H9 (cell line): ENCODE results near the gene FOXP2. TPM values are rescaled to one million over a fixed set of nuclear protein-coding genes. Genes with fewer than 3 reads are reported as not detected.

Experiments used
- DNase-seq: peaks from one replicate; pipeline ENCODE4 v3.0.0-alpha.2; 2017
- H2AFZ ChIP-seq: one replicate; pipeline ENCODE4 v1.6.1; 2013; ENCODE audit warnings: mild to moderate bottlenecking, low read length, control low read depth, moderate library complexity
- H2AK5ac ChIP-seq: 2 replicates; pipeline ENCODE4 v1.6.1; 2013; ENCODE audit warnings: low read length, control low read depth, mixed read lengths; ENCODE audit not compliant: insufficient read length
- H2BK120ac ChIP-seq: one replicate; pipeline ENCODE4 v1.6.1; 2013; ENCODE audit warnings: low read depth, mild to moderate bottlenecking, low read length, control low read depth, inconsistent platforms; ENCODE audit not compliant: poor library complexity, severe bottlenecking
- H2BK12ac ChIP-seq: 2 replicates; pipeline ENCODE4 v1.6.1; 2013; ENCODE audit warnings: low read length, control low read depth, mixed read lengths, low read depth; ENCODE audit not compliant: insufficient read length
- H2BK15ac ChIP-seq: 2 replicates; pipeline ENCODE4 v1.6.1; 2013; ENCODE audit warnings: low read depth, low read length, control low read depth
- H2BK20ac ChIP-seq: one replicate; pipeline ENCODE4 v1.6.1; 2013; ENCODE audit warnings: low read depth, mild to moderate bottlenecking, low read length, control low read depth, inconsistent platforms; ENCODE audit not compliant: poor library complexity, severe bottlenecking
- H2BK5ac ChIP-seq: 2 replicates; pipeline ENCODE4 v1.6.1; 2013; ENCODE audit warnings: low read length, control low read depth, mixed read lengths; ENCODE audit not compliant: insufficient read length
- H3K14ac ChIP-seq: 2 replicates; pipeline ENCODE4 v1.6.1; 2013; ENCODE audit warnings: low read length, control low read depth; ENCODE audit not compliant: insufficient read depth
- H3K18ac ChIP-seq: 2 replicates; pipeline ENCODE4 v1.6.1; 2013; ENCODE audit warnings: low read depth, mild to moderate bottlenecking, mixed read lengths, low read length, control low read depth; ENCODE audit not compliant: insufficient read length
- H3K23ac ChIP-seq: 2 replicates; pipeline ENCODE4 v1.6.1; 2013; ENCODE audit warnings: low read length, control low read depth, mixed read lengths, low read depth; ENCODE audit not compliant: insufficient read length
- H3K23me2 ChIP-seq: 2 replicates; pipeline ENCODE4 v1.6.1; 2013; ENCODE audit warnings: low read depth, mild to moderate bottlenecking, mixed read lengths, low read length, control low read depth; ENCODE audit not compliant: insufficient read length, poor library complexity, severe bottlenecking
- H3K27ac ChIP-seq: 2 replicates; pipeline ENCODE4 v1.5.1; 2013; ENCODE audit warnings: low read length, control low read depth, mixed read lengths, low read depth; ENCODE audit not compliant: insufficient read length
- H3K27me3 ChIP-seq: 2 replicates; pipeline ENCODE4 v1.6.1; 2013; ENCODE audit warnings: low read length, control low read depth, inconsistent platforms; ENCODE audit not compliant: insufficient read depth
- H3K4ac ChIP-seq: 2 replicates; pipeline ENCODE4 v1.6.1; 2013; ENCODE audit warnings: low read depth, mild to moderate bottlenecking, control low read depth, inconsistent platforms, low read length, moderate library complexity
- H3K4me1 ChIP-seq: 2 replicates; pipeline ENCODE4 v1.6.1; 2013; ENCODE audit warnings: low read length, control low read depth, inconsistent platforms; ENCODE audit not compliant: insufficient read depth
- H3K4me2 ChIP-seq: 2 replicates; pipeline ENCODE4 v1.6.1; 2013; ENCODE audit warnings: low read length, control low read depth, mixed read lengths; ENCODE audit not compliant: insufficient read length, insufficient read depth
- H3K56ac ChIP-seq: 2 replicates; pipeline ENCODE4 v1.6.1; 2013; ENCODE audit warnings: low read depth, mild to moderate bottlenecking, mixed read lengths, low read length, control low read depth; ENCODE audit not compliant: insufficient read length
- H3K79me1 ChIP-seq: 2 replicates; pipeline ENCODE4 v1.6.1; 2013; ENCODE audit warnings: low read depth, mild to moderate bottlenecking, moderate library complexity, low read length, control low read depth, inconsistent platforms; ENCODE audit not compliant: insufficient read depth, poor library complexity, severe bottlenecking
- H3K79me2 ChIP-seq: 2 replicates; pipeline ENCODE4 v1.6.1; 2013; ENCODE audit warnings: low read length, control low read depth, inconsistent platforms; ENCODE audit not compliant: insufficient read depth
- H3K9ac ChIP-seq: 2 replicates; pipeline ENCODE4 v1.6.1; 2013; ENCODE audit warnings: low read length, control low read depth, mixed read lengths; ENCODE audit not compliant: insufficient read length; ENCODE audit errors: extremely low read depth
- H3K9me3 ChIP-seq: one replicate; pipeline ENCODE4 v1.6.1; 2013; ENCODE audit warnings: low read depth, low read length, inconsistent platforms; ENCODE audit not compliant: control insufficient read depth
- H3T11ph ChIP-seq: one replicate; pipeline ENCODE4 v1.6.1; 2013; ENCODE audit warnings: mild to moderate bottlenecking, low read length, control low read depth, inconsistent platforms
- H4K20me1 ChIP-seq: one replicate; pipeline ENCODE4 v1.6.1; 2013; ENCODE audit not compliant: control insufficient read depth, insufficient read length, insufficient read depth
- H4K5ac ChIP-seq: 2 replicates; pipeline ENCODE4 v1.6.1; 2013; ENCODE audit warnings: low read depth, mild to moderate bottlenecking, mixed read lengths, low read length, control low read depth; ENCODE audit not compliant: insufficient read length
- H4K8ac ChIP-seq: replicated peaks from 2 replicates; pipeline ENCODE4 v1.6.1; 2013; ENCODE audit warnings: low read length, control low read depth, mixed read lengths, low read depth; ENCODE audit not compliant: insufficient read length
- H4K91ac ChIP-seq: 2 replicates; pipeline ENCODE4 v1.6.1; 2013; ENCODE audit warnings: low read depth, mild to moderate bottlenecking, moderate library complexity, mixed read lengths, low read length, control low read depth; ENCODE audit not compliant: insufficient read length
- H3K27ac Mint-ChIP-seq, 3 experiments: 2 replicates in 2 of 3; 3 replicates in 1 of 3; pipeline ENCODE4 v1.8.0; 2020 to 2021; ENCODE audit warnings: mixed read lengths in 3 of 3, mild to moderate bottlenecking in 1 of 3, moderate library complexity in 1 of 3
- H3K27me3 Mint-ChIP-seq: 2 replicates; pipeline ENCODE4 v1.8.0; 2021; ENCODE audit warnings: low read depth, mild to moderate bottlenecking, moderate library complexity, mixed read lengths
- H3K36me3 Mint-ChIP-seq, 3 experiments: 2 replicates in 2 of 3; 3 replicates in 1 of 3; pipeline ENCODE4 v1.8.0; 2020 to 2021; ENCODE audit warnings: low read depth in 3 of 3, mixed read lengths in 3 of 3; ENCODE audit not compliant: insufficient read depth in 1 of 3
- H3K4me1 Mint-ChIP-seq, 2 experiments: 2 replicates each; pipeline ENCODE4 v1.8.0; 2020; ENCODE audit warnings: mixed read lengths in 2 of 2
- H3K4me3 Mint-ChIP-seq, 2 experiments: 2 replicates in 1 of 2; 3 replicates in 1 of 2; pipeline ENCODE4 v1.8.0; 2020 to 2021; ENCODE audit warnings: mild to moderate bottlenecking in 2 of 2, mixed read lengths in 2 of 2, moderate library complexity in 1 of 2
- H3K9me3 Mint-ChIP-seq, 2 experiments: 2 replicates in 1 of 2; 3 replicates in 1 of 2; pipeline ENCODE4 v1.8.0; 2020; ENCODE audit warnings: mild to moderate bottlenecking in 2 of 2, mixed read lengths in 2 of 2, moderate library complexity in 1 of 2
- CTCF ChIP-seq: fragments of 200-600 bp; sonication (generic); conservative IDR thresholded peaks from 3 replicates; pipeline ENCODE4 v1.8.0; 2021; ENCODE audit warnings: antibody characterized with exemption, mild to moderate bottlenecking
- WGBS: extraction: QIAGEN DNeasy Blood & Tissue Kit; methylation state at CpG from one replicate; pipeline ENCODE4 v1.1.7; 2013; ENCODE audit warnings: missing lambda C conversion rate, low lambda C conversion rate, mixed read lengths; ENCODE audit not compliant: insufficient read length; ENCODE audit errors: extremely low coverage; 5-methylcytosine and 5-hydroxymethylcytosine counted together
- total RNA-seq: library from RNA; stranded (reverse); gene quantifications from 2 replicates; pipeline ENCODE4 v1.2.1, GENCODE V29; 2021

Gene FOXP2
- total RNA-seq, 1 experiment from 2014 or later, result not detected

DNA sequence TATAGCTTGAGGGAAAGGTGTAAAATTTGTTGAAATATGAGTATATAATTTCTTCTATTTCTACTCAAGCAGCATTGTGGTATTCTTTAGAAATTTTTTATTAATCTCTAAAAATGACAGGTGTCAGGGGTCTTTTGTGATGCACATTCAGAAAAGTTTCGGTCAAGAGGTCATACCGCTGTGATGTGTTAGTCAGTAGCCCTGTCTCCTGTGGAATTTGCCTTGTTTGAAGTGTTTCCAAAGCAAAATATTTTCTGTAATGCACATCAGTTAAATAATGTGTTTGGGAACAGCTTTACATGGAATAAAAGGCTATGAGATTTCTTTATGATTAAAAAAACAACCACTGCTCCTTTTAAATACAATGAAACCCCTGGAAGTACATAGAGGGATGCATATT, 35.8 kb downstream of the FOXP2 start:
- Mint-ChIP-seq H3K27me3 (no peaks in the 10 kb centered on the region), H3K9me3 (no peaks in the 10 kb centered on the region), H3K4me3 (no peak overlapping the region), H3K36me3 (no peaks in the 10 kb centered on the region), H3K4me1 (no peaks in the 10 kb centered on the region), H3K27ac (no peak overlapping the region)
- Histone ChIP-seq H3K14ac (no peak overlapping the region), H4K8ac (no peak overlapping the region), H3K4me1 (no peaks in the 10 kb centered on the region), H3K4ac (no peak overlapping the region), H2BK15ac (no peak overlapping the region), H2BK5ac (no peak overlapping the region), H3T11ph (no peak overlapping the region), H3K56ac (no peak overlapping the region), H2BK12ac (no peak overlapping the region), H3K18ac (no peak overlapping the region), H2AFZ (no peak overlapping the region), H3K79me1 (no peaks in the 10 kb centered on the region), H2BK20ac (no peak overlapping the region), H3K79me2 (no peaks in the 10 kb centered on the region), H3K23ac (no peak overlapping the region), H3K23me2 (no peaks in the 10 kb centered on the region), H3K9ac (no peak overlapping the region), H2AK5ac (no peak overlapping the region), H3K4me2 (no peak overlapping the region), H3K27ac (no peak overlapping the region), H3K27me3 (no peaks in the 10 kb centered on the region), H4K5ac (no peak overlapping the region), H2BK120ac (no peak overlapping the region), H4K20me1 (no peaks in the 10 kb centered on the region), H4K91ac (no peak overlapping the region), H3K9me3 (no peaks in the 10 kb centered on the region)
- no peak for DNase-seq
- WGBS, result no CpG with 5 or more reads among the region's 2 CpGs
- no peak for TF ChIP-seq CTCF
